Lower leg skin (tissue), 4 donors: ENCODE results near the gene GLRX. TPM values are rescaled to one million over a fixed set of nuclear protein-coding genes. Genes with fewer than 3 reads are reported as not detected.
"Not testable (repeated sequence)": the region's sequence is repeated elsewhere in the genome, so short reads cannot be mapped to it uniquely, and the experiment has no call there.

ENCODE experiments used
- DNase-seq, 2 donors: peaks; one replicate each; pipeline ENCODE4 v3.0.0-alpha.2; 2019; ENCODE audit warnings: low spot score in 2 of 2
- H3K4me3 ChIP-seq: fragments of 200-600 bp; sonication (generic); 2 replicates; pipeline ENCODE4 v1.5.1; 2017; ENCODE audit warnings: mild to moderate bottlenecking, low read depth; ENCODE audit not compliant: poor library complexity, severe bottlenecking
- CTCF ChIP-seq, 3 donors: fragments of 450-650 bp; IDR thresholded peaks; one replicate each; pipeline ENCODE4 v1.5.1; 2016; ENCODE audit warnings: antibody characterized with exemption in 3 of 3, mild to moderate bottlenecking in 3 of 3, moderate library complexity in 2 of 3
- POLR2A ChIP-seq, 2 donors: fragments of 450-650 bp; IDR thresholded peaks; one replicate each; pipeline ENCODE4 v1.6.1; 2016 to 2017; ENCODE audit warnings: antibody characterized with exemption in 2 of 2, mild to moderate bottlenecking in 1 of 2, moderate library complexity in 1 of 2
- WGBS, 2 donors: methylation state at CpG; one replicate each; pipeline ENCODE4 v1.1.5; 2018; 5-methylcytosine and 5-hydroxymethylcytosine counted together
- intact Hi-C: fragments of 100-400 bp; cut with DNase I; formaldehyde crosslinking; loops from one replicate; pipeline ENCODE4 v1.15.0; 2023; ENCODE audit warnings: low total_unique reads
- total RNA-seq, 4 donors: library from RNA; depleted of rRNA; stranded (reverse); fragments of >200 nt; gene quantifications; one replicate each; pipeline ENCODE4 v1.1.0, GENCODE V29; 2016

Gene GLRX
- total RNA-seq, 4 donors from 2014 or later: 67.9 to 136 (median 105) TPM

GRCh38 chr5:95838001-95838520 is 15.5 kb upstream of the GLRX start:
- WGBS, 2 donors: 84 to 92% methylated on average over 8 of the region's 8 CpGs
- no peak overlapping the region for H3K4me3 ChIP-seq
- intact Hi-C loops: loop anchor here (5.0 kb wide), 1 partner anchor 51 kb away; no protein-coding TSS in a partner anchor
- peak in 1 of 2 donors; percentile 81 for DNase-seq
- no peak for TF ChIP-seq POLR2A (IDR thresholded peaks at IDR 0.05)
- TF ChIP-seq CTCF (IDR thresholded peaks at IDR 0.05): no peak

- no peak overlapping the region for H3K4me3 ChIP-seq
- DNase-seq: peak in 1 of 2 donors; percentile 50
- WGBS, 2 donors: 94 to 96% methylated on average over 5 of the region's 5 CpGs
- TF ChIP-seq CTCF (IDR thresholded peaks at IDR 0.05): no peak
- TF ChIP-seq POLR2A (IDR thresholded peaks at IDR 0.05): no peak
- intact Hi-C loops: loop anchor here (5.0 kb wide), 1 partner anchor 50 kb away; no protein-coding TSS in a partner anchor
Measured at GRCh38 chr5:95837492-95837891, 15.0 kb upstream of the GLRX start.

- peak in 1 of 2 donors; percentile 52 for DNase-seq
- intact Hi-C loops: loop anchor here (5.0 kb wide), 1 partner anchor 50 kb away; no protein-coding TSS in a partner anchor
- not testable (repeated sequence) for H3K4me3 ChIP-seq
- WGBS, 2 donors: 93 to 95% methylated on average over 4 of the region's 4 CpGs
Measured at GRCh38 chr5:95836971-95837370, 14.4 kb upstream of the GLRX start.

- intact Hi-C loops: loop anchor here (5.0 kb wide), 1 partner anchor 49 kb away; no protein-coding TSS in a partner anchor
- WGBS, 2 donors: 69 to 72% methylated on average over 1 of the region's 1 CpG
- no peak for DNase-seq
- no peak overlapping the region for H3K4me3 ChIP-seq
- TF ChIP-seq POLR2A (IDR thresholded peaks at IDR 0.05) (no peak), CTCF (IDR thresholded peaks at IDR 0.05) (no peak)
Measured at GRCh38 chr5:95836544-95836943, 14.0 kb upstream of the GLRX start.

GRCh38 chr5:95835682-95836385 is 13.3 kb upstream of the GLRX start:
- intact Hi-C loops: loop anchor here (5.0 kb wide), 1 partner anchor 49 kb away; no protein-coding TSS in a partner anchor

More at GRCh38 chr5:95835682-95836385, 13.3 kb upstream of the GLRX start:
- WGBS, 2 donors: 37 to 43% methylated on average over 10 of the region's 10 CpGs
- TF ChIP-seq CTCF (IDR thresholded peaks at IDR 0.05): no peak
- TF ChIP-seq POLR2A (IDR thresholded peaks at IDR 0.05): no peak
- no peak overlapping the region for H3K4me3 ChIP-seq
- DNase-seq: peak in 1 of 2 donors; percentile 87
